Measurements from ENCODE around the gene ABI1. TPM values are rescaled to one million over a fixed set of nuclear protein-coding genes. Genes with fewer than 3 reads are reported as not detected.

Gene ABI1
- total RNA-seq, 1 experiment from 2014 or later: 25.2 TPM

GRCh38 chr10:26835025-26835424, 25.7 kb downstream of the ABI1 start:
- no peak for ATAC-seq
- CTCF ChIA-PET: no interaction called here

GRCh38 chr10:26832960-26833359, 27.8 kb downstream of the ABI1 start:
- intact Hi-C loops (cut with micrococcal nuclease): no loop called here
- Histone ChIP-seq H3K36me3 (ENCODE audit: low read depth, low read length) (no peaks in the 10 kb centered on the region), H3F3A (ENCODE audit: low read length, unreplicated experiment) (no peaks in the 10 kb centered on the region), H3K9me3 (ENCODE audit: low read length) (no peaks in the 10 kb centered on the region), H3K4me3 (ENCODE audit: low read length) (no peak overlapping the region), H3K79me2 (ENCODE audit: low read length) (peaks cover 34% of the 10 kb centered on the region; the same call in 1 of the 2 replicates), H3K9me2 (replicated peaks; ENCODE audit: low read length) (no peaks in the 10 kb centered on the region), H4K20me1 (ENCODE audit: low read length) (no peaks in the 10 kb centered on the region), H3K27ac (ENCODE audit: low read length) (no peak overlapping the region), H3K4me2 (ENCODE audit: low read length) (no peak overlapping the region), H2AFZ (ENCODE audit: low read length) (no peak overlapping the region), H3K27me3 (ENCODE audit: low read length) (no peaks in the 10 kb centered on the region), H3K9ac (ENCODE audit: low read length) (no peak overlapping the region), H3K4me1 (ENCODE audit: insufficient read depth, low read length) (no peaks in the 10 kb centered on the region)
- TF ChIP-seq EZH2phosphoT487 (IDR thresholded peaks at IDR 0.05; ENCODE audit: borderline replicate concordance, low read length): no peak
- no peak for TF ChIP-seq CTCF (conservative IDR thresholded peaks at IDR 0.05; ENCODE audit: low read depth, low read length)
- TF ChIP-seq EZH2 (IDR thresholded peaks at IDR 0.05; ENCODE audit: low read length, unreplicated experiment): no peak
- ATAC-seq: no peak
- ChIA-PET POLR2A (ENCODE audit: unreplicated experiment) (interaction anchor here (0.6 kb wide), 1 partner anchor 23 kb away, joined by 16 read pairs; no protein-coding TSS in a partner anchor), CTCF (no interaction called here)
- no peak for DNase-seq
- no TSS peak for BruUV-seq (replicated peaks)

More at GRCh38 chr10:26835025-26835424, 25.7 kb downstream of the ABI1 start:
- POLR2A ChIA-PET (ENCODE audit: unreplicated experiment): no interaction called here
- Histone ChIP-seq H3K36me3 (ENCODE audit: low read depth, low read length) (no peaks in the 10 kb centered on the region), H3K9me3 (ENCODE audit: low read length) (no peaks in the 10 kb centered on the region), H3K79me2 (ENCODE audit: low read length) (peaks cover 48% of the 10 kb centered on the region), H3K4me3 (ENCODE audit: low read length) (no peak overlapping the region), H3K4me1 (ENCODE audit: insufficient read depth, low read length) (no peaks in the 10 kb centered on the region), H3K4me2 (ENCODE audit: low read length) (no peak overlapping the region), H3K9ac (ENCODE audit: low read length) (no peak overlapping the region), H3K9me2 (replicated peaks; ENCODE audit: low read length) (no peaks in the 10 kb centered on the region), H2AFZ (ENCODE audit: low read length) (no peak overlapping the region), H4K20me1 (ENCODE audit: low read length) (no peaks in the 10 kb centered on the region), H3K27me3 (ENCODE audit: low read length) (no peaks in the 10 kb centered on the region), H3F3A (ENCODE audit: low read length, unreplicated experiment) (no peaks in the 10 kb centered on the region), H3K27ac (ENCODE audit: low read length) (no peak overlapping the region)
- no peak for DNase-seq
- BruUV-seq (replicated peaks): no TSS peak
- intact Hi-C loops (cut with micrococcal nuclease): no loop called here
- TF ChIP-seq EZH2phosphoT487 (IDR thresholded peaks at IDR 0.05; ENCODE audit: borderline replicate concordance, low read length): no peak
- no peak for TF ChIP-seq EZH2 (IDR thresholded peaks at IDR 0.05; ENCODE audit: low read length, unreplicated experiment)
- no peak for TF ChIP-seq CTCF (conservative IDR thresholded peaks at IDR 0.05; ENCODE audit: low read depth, low read length)

- no peaks in the 10 kb centered on the region for H3K4me1 ChIP-seq (ENCODE audit: insufficient read depth, low read length)
- H2AFZ ChIP-seq (ENCODE audit: low read length): no peak overlapping the region
- H3K9me2 ChIP-seq (replicated peaks; ENCODE audit: low read length): no peaks in the 10 kb centered on the region
- POLR2A ChIA-PET (ENCODE audit: unreplicated experiment): no interaction called here
- H3K4me3 ChIP-seq (ENCODE audit: low read length): no peak overlapping the region
- H3K27me3 ChIP-seq (ENCODE audit: low read length): no peaks in the 10 kb centered on the region
- H3K4me2 ChIP-seq (ENCODE audit: low read length): no peak overlapping the region
- H4K20me1 ChIP-seq (ENCODE audit: low read length): no peaks in the 10 kb centered on the region
- CTCF ChIA-PET: no interaction called here
- no peak for ATAC-seq
- H3K79me2 ChIP-seq (ENCODE audit: low read length): peaks cover 34% of the 10 kb centered on the region; the same call in 1 of the 2 replicates
- TF ChIP-seq CTCF (conservative IDR thresholded peaks at IDR 0.05; ENCODE audit: low read depth, low read length) (no peak), EZH2phosphoT487 (IDR thresholded peaks at IDR 0.05; ENCODE audit: borderline replicate concordance, low read length) (no peak), EZH2 (IDR thresholded peaks at IDR 0.05; ENCODE audit: low read length, unreplicated experiment) (no peak)
- intact Hi-C loops (cut with micrococcal nuclease): no loop called here
- H3K27ac ChIP-seq (ENCODE audit: low read length): no peak overlapping the region
- H3K9me3 ChIP-seq (ENCODE audit: low read length): no peaks in the 10 kb centered on the region
- H3F3A ChIP-seq (ENCODE audit: low read length, unreplicated experiment): no peaks in the 10 kb centered on the region
- H3K36me3 ChIP-seq (ENCODE audit: low read depth, low read length): no peaks in the 10 kb centered on the region
- DNase-seq: no peak
- no peak overlapping the region for H3K9ac ChIP-seq (ENCODE audit: low read length)
- no TSS peak for BruUV-seq (replicated peaks)
Observed at GRCh38 chr10:26831936-26832335, 28.8 kb downstream of the ABI1 start.

Data from PC-3 (cell line).